ENCODE results near the gene CDH2.

The CDH2 gene

GRCh38 chr18:28159055-28159454 is 17.9 kb downstream of the CDH2 start:
- no peak for DNase-seq (ENCODE audit: low read depth)
- no peak for TF ChIP-seq CTCF (IDR thresholded peaks at IDR 0.05; ENCODE audit: low read depth, low read length, missing control alignments)
- H3K4me3 ChIP-seq (ENCODE audit: low read depth, low read length) = no peak overlapping the region
- in situ Hi-C loops (cut with HindIII; ENCODE audit: low sequenced_read_pairs) = no loop called here

GRCh38 chr18:28158083-28158581 is 18.8 kb downstream of the CDH2 start:
- no peak for DNase-seq (ENCODE audit: low read depth)
- TF ChIP-seq CTCF (IDR thresholded peaks at IDR 0.05; ENCODE audit: low read depth, low read length, missing control alignments) = no peak
- no peak overlapping the region for H3K4me3 ChIP-seq (ENCODE audit: low read depth, low read length)
- in situ Hi-C loops (cut with HindIII; ENCODE audit: low sequenced_read_pairs) = no loop called here

DNA sequence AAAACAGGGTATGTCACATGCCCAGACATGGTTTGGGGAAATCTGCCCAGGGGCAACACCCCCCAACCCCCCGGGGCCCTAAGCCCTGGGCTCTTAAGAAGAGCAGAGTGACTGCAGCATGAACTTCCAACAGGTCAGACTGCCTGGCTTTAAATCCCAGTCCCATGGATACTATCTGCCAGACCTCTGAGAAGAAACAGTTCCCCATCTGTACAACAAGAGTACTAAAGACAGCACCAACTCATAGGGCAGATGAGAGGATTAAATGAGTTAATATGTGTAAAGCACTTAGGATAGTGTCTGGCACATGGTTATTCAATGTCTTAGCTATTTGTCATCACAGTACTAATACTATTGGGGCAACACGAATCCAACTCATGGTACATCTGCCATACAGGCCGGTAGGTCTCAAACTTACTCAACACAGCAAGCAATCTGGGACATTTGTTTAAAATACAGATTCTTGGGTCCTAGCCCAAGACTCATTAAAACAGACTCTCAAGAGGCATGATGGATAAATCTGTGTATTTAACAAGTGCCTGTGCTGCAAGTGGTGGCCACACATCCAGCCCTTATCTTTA is 23.4 kb downstream of the CDH2 start:
- no peak for DNase-seq (ENCODE audit: low read depth)
- H3K4me3 ChIP-seq (ENCODE audit: low read depth, low read length) = no peak overlapping the region
- in situ Hi-C loops (cut with HindIII; ENCODE audit: low sequenced_read_pairs) = no loop called here
- TF ChIP-seq CTCF (IDR thresholded peaks at IDR 0.05; ENCODE audit: low read depth, low read length, missing control alignments) = no peak

- DNase-seq (ENCODE audit: low read depth) = no peak
- TF ChIP-seq CTCF (IDR thresholded peaks at IDR 0.05; ENCODE audit: low read depth, low read length, missing control alignments) = no peak
- H3K4me3 ChIP-seq (ENCODE audit: low read depth, low read length) = no peak overlapping the region
- in situ Hi-C loops (cut with HindIII; ENCODE audit: low sequenced_read_pairs) = no loop called here
Measured at GRCh38 chr18:28152754-28153153, 24.2 kb downstream of the CDH2 start.

GRCh38 chr18:28152354-28152753 is 24.6 kb downstream of the CDH2 start:
- in situ Hi-C loops (cut with HindIII; ENCODE audit: low sequenced_read_pairs) = no loop called here
- no peak for DNase-seq (ENCODE audit: low read depth)
- TF ChIP-seq CTCF (IDR thresholded peaks at IDR 0.05; ENCODE audit: low read depth, low read length, missing control alignments) = no peak
- no peak overlapping the region for H3K4me3 ChIP-seq (ENCODE audit: low read depth, low read length)

- TF ChIP-seq CTCF (IDR thresholded peaks at IDR 0.05; ENCODE audit: low read depth, low read length, missing control alignments) = no peak
- in situ Hi-C loops (cut with HindIII; ENCODE audit: low sequenced_read_pairs) = no loop called here
- no peak for DNase-seq (ENCODE audit: low read depth)
- H3K4me3 ChIP-seq (ENCODE audit: low read depth, low read length) = no peak overlapping the region
Measured at GRCh38 chr18:28151434-28151833, 25.5 kb downstream of the CDH2 start.

Measured in astrocyte of the cerebellum (primary cell).